Keratinocyte (primary cell): ENCODE measurements around the gene MIPOL1. TPM values are rescaled to one million over a fixed set of nuclear protein-coding genes. Genes with fewer than 3 reads are reported as not detected.

Source experiments
- DNase-seq: peaks from one replicate; pipeline ENCODE4 v3.0.0-alpha.2; 2011; ENCODE audit warnings: low read depth, missing footprints, low spot score
- FAIRE-seq: peaks from 2 replicates; lab custom pipeline; 2011; peaks lifted over from hg19 to GRCh38; lab: Jason Lieb, UNC
- H2AFZ ChIP-seq: 2 replicates; pipeline ENCODE4 v1.6.0; 2012; ENCODE audit warnings: low read length, control low read depth, inconsistent platforms; ENCODE audit not compliant: control insufficient read depth
- H3K27ac ChIP-seq: 2 replicates; pipeline ENCODE4 v1.5.1; 2011; ENCODE audit warnings: low read length; ENCODE audit not compliant: control insufficient read depth, insufficient read depth
- H3K27me3 ChIP-seq: 3 replicates; pipeline ENCODE4 v1.6.0; 2011; ENCODE audit warnings: low read length; ENCODE audit not compliant: control insufficient read depth, insufficient read depth; ENCODE audit errors: extremely low read depth
- H3K36me3 ChIP-seq, 2 experiments: 2 replicates in 1 of 2; 3 replicates in 1 of 2; pipeline ENCODE4 v1.5.1; 2011; ENCODE audit warnings: low read length in 2 of 2, mild to moderate bottlenecking in 1 of 2; ENCODE audit not compliant: control insufficient read depth in 2 of 2, insufficient read depth in 2 of 2; ENCODE audit errors: extremely low read depth in 1 of 2
- H3K4me1 ChIP-seq: 3 replicates; pipeline ENCODE4 v1.5.1; 2011; ENCODE audit warnings: low read length; ENCODE audit not compliant: control insufficient read depth, insufficient read depth; ENCODE audit errors: extremely low read depth
- H3K4me2 ChIP-seq: 3 replicates; pipeline ENCODE4 v1.6.0; 2011; ENCODE audit warnings: low read depth, low read length; ENCODE audit not compliant: control insufficient read depth, insufficient read depth; ENCODE audit errors: extremely low read depth
- H3K4me3 ChIP-seq, 3 experiments: fragments of 200-600 bp in 1 of 3; sonication (generic) in 1 of 3; 2 replicates in 2 of 3; 3 replicates in 1 of 3; pipeline ENCODE4 v1.5.1; 2011 to 2016; ENCODE audit warnings: low read length in 3 of 3, mild to moderate bottlenecking in 3 of 3, control low read depth in 2 of 3, inconsistent platforms in 1 of 3, low read depth in 1 of 3, mixed read lengths in 1 of 3, mixed run types in 1 of 3, moderate library complexity in 1 of 3; ENCODE audit not compliant: control insufficient read depth in 2 of 3, insufficient read depth in 2 of 3; ENCODE audit errors: extremely low read depth in 1 of 3
- H3K79me2 ChIP-seq: 2 replicates; pipeline ENCODE4 v1.6.0; 2012; ENCODE audit warnings: low read length; ENCODE audit not compliant: control insufficient read depth, insufficient read depth
- H3K9ac ChIP-seq: 3 replicates; pipeline ENCODE4 v1.6.0; 2011; ENCODE audit warnings: low read length; ENCODE audit not compliant: control insufficient read depth, insufficient read depth; ENCODE audit errors: extremely low read depth
- H3K9me1 ChIP-seq: 3 replicates; pipeline ENCODE4 v1.6.0; 2011; ENCODE audit warnings: low read length; ENCODE audit not compliant: control insufficient read depth, insufficient read depth; ENCODE audit errors: extremely low read depth
- H3K9me3 ChIP-seq: 2 replicates; pipeline ENCODE4 v1.5.1; 2012; ENCODE audit warnings: low read depth, low read length; ENCODE audit not compliant: control insufficient read depth
- H4K20me1 ChIP-seq: 3 replicates; pipeline ENCODE4 v1.6.0; 2011; ENCODE audit warnings: low read length; ENCODE audit not compliant: control insufficient read depth, insufficient read depth; ENCODE audit errors: extremely low read depth
- EZH2 ChIP-seq: IDR thresholded peaks from one replicate; pipeline ENCODE4 v1.6.1; 2012; ENCODE audit warnings: inconsistent platforms, mild to moderate bottlenecking, low read length, moderate library complexity
- dilution Hi-C: fragments of 300-500 bp; cut with MboI; formaldehyde crosslinking; loops from one replicate; pipeline ENCODE4 v1.7.0; 2020; ENCODE audit warnings: low sequenced_read_pairs; ENCODE audit not compliant: extremely low pct_ligation_motif_present
- polyA plus RNA-seq, 5 experiments: library from polyadenylated mRNA; depleted of rRNA in 3 of 5; stranded (reverse) in 3 of 5; stranded (forward) in 1 of 5; unstranded in 1 of 5; fragments of >200 nt; gene quantifications; 1 replicate in 1 of 5; 2 replicates in 3 of 5; 3 replicates in 1 of 5; pipeline versions ENCODE4 v1.2.1 to v1.2.3, GENCODE V29; 2011 to 2012; ENCODE audit warnings: missing spikeins in 2 of 5, low read depth in 1 of 5, low replicate concordance in 1 of 5
- TF ChIP-seq, protein P1 (sequence below), 3 experiments: IDR thresholded peaks in 1 of 3; conservative IDR thresholded peaks in 1 of 3; optimal IDR thresholded peaks in 1 of 3; 2 replicates in 2 of 3; 3 replicates in 1 of 3; pipeline versions ENCODE3 to v1.5.1; 2011; ENCODE audit warnings: low read length in 3 of 3, mild to moderate bottlenecking in 3 of 3, moderate library complexity in 2 of 3, control low read depth in 1 of 3, inconsistent platforms in 1 of 3; ENCODE audit not compliant: insufficient read depth in 2 of 3; ENCODE audit errors: extremely low read depth in 1 of 3

The MIPOL1 gene
- polyA plus RNA-seq, 1 donor (not counting 4 experiments of a cell fraction or from before 2014, with no cell fraction given), result 10.9 TPM

GRCh38 chr14:37215345-37215744 lies 17.6 kb downstream of the MIPOL1 start:
- no peaks in the 10 kb centered on the region for H3K9me1 ChIP-seq
- H2AFZ ChIP-seq, result no peak overlapping the region
- TF ChIP-seq, protein P1, sequence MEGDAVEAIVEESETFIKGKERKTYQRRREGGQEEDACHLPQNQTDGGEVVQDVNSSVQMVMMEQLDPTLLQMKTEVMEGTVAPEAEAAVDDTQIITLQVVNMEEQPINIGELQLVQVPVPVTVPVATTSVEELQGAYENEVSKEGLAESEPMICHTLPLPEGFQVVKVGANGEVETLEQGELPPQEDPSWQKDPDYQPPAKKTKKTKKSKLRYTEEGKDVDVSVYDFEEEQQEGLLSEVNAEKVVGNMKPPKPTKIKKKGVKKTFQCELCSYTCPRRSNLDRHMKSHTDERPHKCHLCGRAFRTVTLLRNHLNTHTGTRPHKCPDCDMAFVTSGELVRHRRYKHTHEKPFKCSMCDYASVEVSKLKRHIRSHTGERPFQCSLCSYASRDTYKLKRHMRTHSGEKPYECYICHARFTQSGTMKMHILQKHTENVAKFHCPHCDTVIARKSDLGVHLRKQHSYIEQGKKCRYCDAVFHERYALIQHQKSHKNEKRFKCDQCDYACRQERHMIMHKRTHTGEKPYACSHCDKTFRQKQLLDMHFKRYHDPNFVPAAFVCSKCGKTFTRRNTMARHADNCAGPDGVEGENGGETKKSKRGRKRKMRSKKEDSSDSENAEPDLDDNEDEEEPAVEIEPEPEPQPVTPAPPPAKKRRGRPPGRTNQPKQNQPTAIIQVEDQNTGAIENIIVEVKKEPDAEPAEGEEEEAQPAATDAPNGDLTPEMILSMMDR (optimal IDR thresholded peaks at IDR 0.05 in 1 of 3, IDR thresholded peaks at IDR 0.05 in 1 of 3, conservative IDR thresholded peaks at IDR 0.05 in 1 of 3; ENCODE audit: extremely low read depth in 1 of 3, insufficient read depth in 2 of 3, low read length in 3 of 3), result no peak
- dilution Hi-C loops, result no loop called here
- peaks cover 0 to 1% of the 10 kb centered on the region in 2 experiments for H3K36me3 ChIP-seq
- no peaks in the 10 kb centered on the region for H3K27me3 ChIP-seq
- H3K4me2 ChIP-seq, result no peak overlapping the region
- H3K79me2 ChIP-seq, result no peaks in the 10 kb centered on the region
- H3K4me1 ChIP-seq, result no peaks in the 10 kb centered on the region
- H3K9ac ChIP-seq, result no peak overlapping the region
- no peak overlapping the region for H3K4me3 ChIP-seq
- DNase-seq, result no peak
- H3K27ac ChIP-seq, result no peak overlapping the region
- no peak for FAIRE-seq
- no peaks in the 10 kb centered on the region for H4K20me1 ChIP-seq
- H3K9me3 ChIP-seq, result no peaks in the 10 kb centered on the region

GRCh38 chr14:37221073-37221472 lies 23.3 kb downstream of the MIPOL1 start:
- DNase-seq, result no peak
- no peak overlapping the region for H3K4me3 ChIP-seq
- H3K4me2 ChIP-seq, result no peak overlapping the region
- H3K36me3 ChIP-seq, result no peaks in the 10 kb centered on the region
- no peaks in the 10 kb centered on the region for H3K9me1 ChIP-seq
- no peak overlapping the region for H2AFZ ChIP-seq
- H3K27ac ChIP-seq, result no peak overlapping the region
- FAIRE-seq, result no peak
- H4K20me1 ChIP-seq, result no peaks in the 10 kb centered on the region
- no peaks in the 10 kb centered on the region for H3K9me3 ChIP-seq
- no peaks in the 10 kb centered on the region for H3K27me3 ChIP-seq
- peaks cover 4% of the 10 kb centered on the region for H3K4me1 ChIP-seq
- no peak overlapping the region for H3K9ac ChIP-seq
- dilution Hi-C loops, result no loop called here
- TF ChIP-seq, protein P1 (optimal IDR thresholded peaks at IDR 0.05 in 1 of 3, IDR thresholded peaks at IDR 0.05 in 1 of 3, conservative IDR thresholded peaks at IDR 0.05 in 1 of 3; ENCODE audit: extremely low read depth in 1 of 3, insufficient read depth in 2 of 3, low read length in 3 of 3), result no peak
- TF ChIP-seq EZH2, result no peak
- no peaks in the 10 kb centered on the region for H3K79me2 ChIP-seq
